Subcutaneous abdominal adipose tissue (tissue), 5 donors: Measurements from ENCODE around the gene THAP8.

Experiments
- H3K27ac ChIP-seq: one replicate; pipeline ENCODE4 v1.7.0; 2013; ENCODE audit warnings: low read depth, mild to moderate bottlenecking, inconsistent platforms, low read length, moderate library complexity
- H3K27me3 ChIP-seq, 5 donors: one replicate each; pipeline ENCODE4 v1.7.0; 2013; ENCODE audit warnings: low read length in 5 of 5, inconsistent platforms in 1 of 5; ENCODE audit not compliant: control insufficient read depth in 5 of 5, insufficient read depth in 4 of 5
- H3K36me3 ChIP-seq, 5 donors: one replicate each; pipeline ENCODE4 v1.7.0; 2013; ENCODE audit warnings: low read length in 5 of 5; ENCODE audit not compliant: control insufficient read depth in 5 of 5, insufficient read depth in 5 of 5
- H3K4me1 ChIP-seq, 5 donors: one replicate each; pipeline ENCODE4 v1.7.0; 2013; ENCODE audit warnings: low read length in 5 of 5, mild to moderate bottlenecking in 3 of 5, moderate library complexity in 1 of 5; ENCODE audit not compliant: control insufficient read depth in 5 of 5, insufficient read depth in 5 of 5
- H3K4me3 ChIP-seq, 5 donors: one replicate each; pipeline ENCODE4 v1.7.0; 2013; ENCODE audit warnings: low read length in 5 of 5, low read depth in 1 of 5
- H3K9ac ChIP-seq, 5 donors: one replicate each; pipeline ENCODE4 v1.7.0; 2013; ENCODE audit warnings: low read length in 5 of 5, mild to moderate bottlenecking in 4 of 5, moderate library complexity in 3 of 5
- H3K9me3 ChIP-seq, 5 donors: one replicate each; pipeline ENCODE4 v1.7.0; 2013; ENCODE audit warnings: low read length in 5 of 5; ENCODE audit not compliant: control insufficient read depth in 5 of 5
- donor health status: healthy.
- donor health status: healthy.
- donor health status: healthy.
- donor health status: healthy.
- donor health status: healthy.

The THAP8 gene

DNA sequence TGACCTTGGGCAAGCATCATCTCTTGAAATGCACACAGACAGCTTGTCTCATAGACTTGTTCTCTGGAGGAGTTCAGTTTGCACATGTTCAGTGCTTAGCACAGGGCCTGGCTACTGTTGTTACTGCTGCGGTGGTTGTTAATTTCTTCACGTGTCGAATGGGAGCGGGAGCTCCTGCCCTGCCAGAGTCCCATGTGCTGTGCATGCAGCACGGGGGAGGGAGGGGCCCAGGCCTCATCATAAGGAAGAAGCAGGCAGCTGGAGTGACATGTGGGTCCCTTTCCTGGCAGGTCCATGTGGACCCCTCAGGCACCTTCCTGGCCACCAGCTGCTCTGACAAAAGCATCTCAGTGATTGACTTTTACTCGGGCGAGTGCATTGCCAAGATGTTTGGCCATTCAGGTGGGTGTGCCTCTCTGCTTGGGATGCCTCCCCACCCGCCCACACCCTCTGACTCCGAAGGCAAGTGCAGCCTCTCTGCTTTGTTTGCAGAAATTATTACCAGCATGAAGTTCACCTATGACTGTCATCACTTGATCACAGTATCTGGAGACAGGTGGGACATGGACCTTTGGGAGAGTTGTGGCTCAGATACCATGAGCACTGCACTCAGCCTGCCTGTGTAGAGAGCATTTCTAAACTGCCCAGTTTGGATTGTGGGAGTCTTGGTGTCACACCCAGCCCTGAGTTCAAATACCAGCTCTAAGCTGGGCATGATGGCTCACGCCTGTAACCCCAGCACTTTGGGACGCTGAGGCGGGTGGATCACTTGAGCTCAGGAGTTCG is 37.0 kb upstream of the THAP8 start:
- Histone ChIP-seq H3K36me3 (no peaks in the 10 kb centered on the region), H3K9ac (no peak overlapping the region)

DNA sequence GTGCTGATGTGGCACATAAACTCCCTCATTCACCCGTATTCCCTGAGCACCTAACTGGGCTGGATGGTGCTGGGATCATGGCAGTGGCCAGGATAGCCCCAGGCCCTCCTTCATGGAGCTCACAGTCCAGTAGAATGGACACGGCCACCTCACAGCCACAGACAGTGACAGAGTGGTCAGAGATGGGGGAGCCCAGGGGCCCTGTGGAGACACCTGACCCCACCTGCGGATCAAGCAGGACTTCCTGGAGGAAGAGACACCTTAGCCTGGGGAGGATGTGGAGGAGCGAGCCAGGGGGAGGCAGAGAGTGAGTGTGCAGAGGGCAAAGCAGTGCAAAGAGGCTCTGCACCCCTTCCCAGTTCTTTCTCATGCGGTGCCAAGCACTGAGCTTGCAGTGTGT is 35.8 kb upstream of the THAP8 start:
- Histone ChIP-seq H3K36me3 (no peaks in the 10 kb centered on the region), H3K27ac (no peak overlapping the region), H3K4me1 (no peaks in the 10 kb centered on the region), H3K9me3 (no peaks in the 10 kb centered on the region), H3K9ac (no peak overlapping the region), H3K27me3 (no peaks in the 10 kb centered on the region), H3K4me3 (no peak overlapping the region)

More for the DNA sequence above, 37.0 kb upstream of the THAP8 start:
- no peaks in the 10 kb centered on the region for H3K9me3 ChIP-seq
- H3K27ac ChIP-seq = no peak overlapping the region
- no peaks in the 10 kb centered on the region for H3K4me1 ChIP-seq
- H3K4me3 ChIP-seq = no peak overlapping the region
- no peaks in the 10 kb centered on the region for H3K27me3 ChIP-seq

DNA sequence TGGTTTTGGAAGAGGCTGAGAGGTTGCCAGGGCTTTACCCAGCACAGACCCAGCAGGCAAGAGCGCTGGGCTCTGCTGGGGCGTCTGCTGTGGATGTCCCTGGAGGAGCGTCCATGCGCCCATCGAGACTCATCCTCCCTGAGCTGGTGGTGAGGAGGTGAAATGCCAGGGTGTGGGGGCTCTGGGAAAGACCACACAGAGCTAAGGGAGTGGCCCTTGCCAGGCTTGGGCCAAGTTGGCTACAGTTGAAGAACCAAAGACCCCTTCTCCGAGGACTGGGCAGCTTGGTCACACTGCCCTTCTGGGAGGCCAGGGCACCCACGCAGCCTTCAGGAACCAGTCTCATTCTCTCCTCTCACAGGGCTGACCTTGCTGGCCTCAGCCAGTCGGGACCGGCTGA is 32.2 kb upstream of the THAP8 start:
- Histone ChIP-seq H3K4me3 (no peak overlapping the region), H3K9ac (no peak overlapping the region)

DNA sequence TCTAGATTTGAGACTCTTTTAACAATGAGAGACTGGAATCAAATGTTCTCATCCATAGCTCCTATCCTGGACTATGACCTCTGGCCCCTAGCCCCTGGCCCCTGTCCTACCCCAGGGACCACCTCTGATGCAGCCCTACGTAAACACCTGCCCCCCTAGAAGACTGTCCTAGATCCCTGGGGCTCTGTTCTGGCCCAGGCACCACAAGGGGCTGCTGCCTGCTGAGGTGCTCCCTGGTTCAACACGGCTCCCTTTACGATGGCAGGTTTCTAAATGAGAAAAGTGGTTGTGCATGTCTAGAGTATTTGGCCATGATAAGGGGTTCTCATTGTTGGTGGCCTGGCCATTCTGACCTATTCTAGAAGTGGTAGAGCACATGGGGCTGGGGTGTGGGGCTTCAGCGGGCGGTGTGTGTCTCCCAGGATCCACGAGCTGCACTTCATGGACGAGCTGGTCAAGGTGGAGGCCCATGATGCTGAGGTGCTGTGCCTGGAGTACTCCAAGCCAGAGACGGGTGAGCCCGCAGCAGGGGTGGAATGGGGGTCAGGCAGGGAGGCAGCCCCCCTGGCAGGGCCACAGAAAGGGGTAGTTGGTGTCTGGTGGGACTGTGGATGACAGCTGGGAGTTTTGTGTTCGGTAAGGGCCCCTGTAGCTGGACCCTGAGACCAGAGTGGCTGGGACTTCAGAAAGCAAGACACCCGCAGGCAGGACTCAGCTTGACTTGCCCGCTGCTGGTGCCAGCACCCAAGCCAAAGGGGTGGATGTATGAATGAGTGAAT is 30.3 kb upstream of the THAP8 start:
- Histone ChIP-seq H3K4me1 (no peaks in the 10 kb centered on the region), H3K27ac (no peak overlapping the region), H3K9me3 (no peaks in the 10 kb centered on the region), H3K27me3 (no peaks in the 10 kb centered on the region), H3K4me3 (no peak overlapping the region), H3K9ac (no peak overlapping the region), H3K36me3 (no peaks in the 10 kb centered on the region)

More for the DNA sequence above, 32.2 kb upstream of the THAP8 start:
- Histone ChIP-seq H3K4me1 (no peaks in the 10 kb centered on the region), H3K27ac (no peak overlapping the region), H3K9me3 (no peaks in the 10 kb centered on the region), H3K36me3 (no peaks in the 10 kb centered on the region), H3K27me3 (no peaks in the 10 kb centered on the region)

DNA sequence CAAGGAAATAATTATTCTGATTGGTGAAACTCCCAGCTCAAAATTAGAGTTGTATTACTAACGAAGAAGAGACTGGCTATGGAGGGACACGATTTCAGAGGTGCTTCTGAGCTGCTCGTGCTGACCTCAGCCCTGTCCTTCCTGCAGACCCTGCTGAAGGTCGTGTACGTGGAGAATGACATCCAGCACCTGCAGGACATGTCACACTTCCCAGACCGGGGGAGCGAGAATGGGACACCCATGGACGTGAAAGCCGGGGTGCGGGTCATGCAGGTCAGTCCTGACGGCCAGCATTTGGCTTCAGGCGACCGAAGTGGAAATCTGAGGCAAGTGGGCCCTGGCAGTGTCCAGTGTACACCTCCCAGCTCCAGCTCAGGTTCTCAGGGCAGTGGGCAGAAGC is 28.8 kb upstream of the THAP8 start:
- H3K36me3 ChIP-seq = no peaks in the 10 kb centered on the region
- no peak overlapping the region for H3K27ac ChIP-seq
- no peak overlapping the region for H3K9ac ChIP-seq
- no peaks in the 10 kb centered on the region for H3K27me3 ChIP-seq
- H3K9me3 ChIP-seq = no peaks in the 10 kb centered on the region
- no peak overlapping the region for H3K4me3 ChIP-seq
- H3K4me1 ChIP-seq = no peaks in the 10 kb centered on the region

DNA sequence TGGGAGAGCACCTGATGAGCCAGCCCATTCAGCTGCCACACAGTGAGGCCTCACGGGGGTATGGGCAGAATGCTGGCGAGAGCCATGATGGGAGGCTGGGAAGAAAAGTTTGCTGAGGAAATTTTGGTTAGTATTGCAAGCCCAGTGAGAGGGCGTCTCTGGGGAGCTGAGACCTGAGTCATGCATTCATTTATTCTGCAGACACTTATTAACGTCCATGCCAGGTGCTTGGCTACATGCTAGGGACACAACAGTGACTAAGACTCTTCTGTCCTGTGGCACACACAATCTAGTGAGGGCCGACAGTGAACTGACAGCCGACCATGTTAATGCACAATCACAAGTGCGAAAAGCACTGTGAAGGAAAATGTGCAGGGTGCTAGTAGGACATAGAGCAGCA is 27.8 kb upstream of the THAP8 start:
- H3K36me3 ChIP-seq = no peaks in the 10 kb centered on the region
- H3K9ac ChIP-seq = no peak overlapping the region
- H3K4me1 ChIP-seq = no peaks in the 10 kb centered on the region
- H3K4me3 ChIP-seq = no peak overlapping the region
- H3K27me3 ChIP-seq = no peaks in the 10 kb centered on the region
- H3K9me3 ChIP-seq = no peaks in the 10 kb centered on the region
- no peak overlapping the region for H3K27ac ChIP-seq

DNA sequence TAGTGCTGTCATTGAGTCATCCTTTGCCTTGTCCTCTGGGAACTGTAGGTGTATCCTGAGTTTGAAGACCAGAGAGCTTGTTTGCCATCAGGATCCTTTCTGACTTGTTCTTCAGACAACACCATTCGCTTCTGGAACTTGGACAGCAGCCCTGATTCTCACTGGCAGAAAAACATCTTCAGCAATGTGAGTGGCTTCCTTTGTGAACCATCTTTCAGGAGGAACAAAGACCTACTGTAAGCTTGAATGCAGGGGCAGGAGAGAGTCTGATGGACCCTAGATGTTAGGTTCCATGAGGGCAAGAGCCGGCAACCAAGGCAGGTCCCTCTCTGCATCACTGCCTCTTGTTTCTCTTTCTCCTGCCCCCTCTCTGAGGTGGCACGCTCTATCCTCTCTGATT is 27.3 kb upstream of the THAP8 start:
- Histone ChIP-seq H3K9ac (no peak overlapping the region), H3K27me3 (no peaks in the 10 kb centered on the region), H3K36me3 (no peaks in the 10 kb centered on the region), H3K9me3 (no peaks in the 10 kb centered on the region), H3K4me3 (no peak overlapping the region), H3K27ac (no peak overlapping the region), H3K4me1 (no peaks in the 10 kb centered on the region)

DNA sequence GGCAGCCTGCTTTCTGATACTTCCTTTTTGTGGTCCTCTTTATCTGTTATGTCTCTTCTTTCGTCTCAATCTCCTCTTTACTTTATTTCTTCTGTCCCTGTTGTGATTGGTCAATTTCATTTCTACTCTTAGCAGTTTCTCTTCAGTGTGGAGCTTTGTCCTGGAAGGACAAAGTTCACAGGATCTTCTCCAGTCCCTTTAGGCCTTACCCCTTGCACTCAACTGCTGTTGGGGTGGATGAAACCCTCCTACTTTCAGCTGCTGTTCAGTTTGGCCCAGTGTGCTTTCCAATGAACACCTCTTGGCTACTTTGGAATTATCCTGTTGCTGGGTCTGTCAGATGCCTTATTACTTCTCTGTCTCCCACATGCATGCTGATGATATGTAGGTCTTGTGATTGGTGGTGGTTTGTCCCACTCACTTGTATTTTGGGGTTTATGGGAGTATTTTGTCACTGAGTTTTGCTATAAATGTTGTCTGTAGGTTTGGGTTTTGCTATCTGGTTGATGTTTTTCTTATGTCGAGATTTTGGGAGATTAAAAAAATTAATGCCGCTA is 25.4 kb upstream of the THAP8 start:
- Histone ChIP-seq H3K9ac (no peak overlapping the region), H3K4me1 (no peaks in the 10 kb centered on the region), H3K36me3 (no peaks in the 10 kb centered on the region), H3K9me3 (no peaks in the 10 kb centered on the region), H3K4me3 (no peak overlapping the region), H3K27ac (no peak overlapping the region), H3K27me3 (no peaks in the 10 kb centered on the region)

DNA sequence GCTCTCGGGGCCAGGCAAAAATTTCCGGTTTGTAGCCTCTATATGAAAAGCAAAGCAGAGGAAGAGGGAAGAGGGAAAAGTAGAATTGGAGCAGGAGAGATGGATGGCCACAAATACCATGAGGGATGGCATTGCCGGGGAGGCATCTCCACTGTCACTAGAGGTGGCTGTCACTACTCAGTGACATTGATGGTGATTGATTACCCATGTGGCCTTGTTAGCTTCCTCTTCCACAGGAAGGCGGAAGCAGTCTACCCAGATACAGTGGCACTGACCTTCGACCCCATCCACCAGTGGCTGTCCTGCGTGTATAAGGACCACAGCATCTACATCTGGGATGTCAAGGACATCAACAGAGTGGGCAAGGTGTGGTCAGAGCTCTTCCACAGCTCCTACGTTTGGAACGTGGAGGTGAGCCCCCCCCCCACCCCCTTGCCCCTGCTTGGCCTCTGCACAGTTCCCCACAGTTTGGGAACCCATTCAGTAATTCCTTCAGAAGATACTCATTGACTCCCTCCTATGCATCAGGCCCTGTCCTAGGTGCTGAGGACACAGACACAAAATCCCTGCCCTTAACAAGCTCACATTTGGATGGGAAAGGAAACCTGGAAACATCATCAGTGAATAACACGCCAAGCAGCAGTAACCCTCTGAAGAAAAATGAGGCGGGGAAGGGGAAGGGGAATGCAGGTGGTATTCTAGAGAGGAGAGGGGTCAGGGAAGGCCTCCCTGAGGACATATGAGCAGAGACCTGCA is 19.2 kb upstream of the THAP8 start:
- H3K36me3 ChIP-seq = no peaks in the 10 kb centered on the region
- H3K27ac ChIP-seq = no peak overlapping the region
- no peaks in the 10 kb centered on the region for H3K9me3 ChIP-seq
- H3K4me3 ChIP-seq = no peak overlapping the region
- H3K4me1 ChIP-seq = peaks cover 0 to 4% (median 0%) of the 10 kb centered on the region in 5 donors
- H3K9ac ChIP-seq = no peak overlapping the region
- no peaks in the 10 kb centered on the region for H3K27me3 ChIP-seq

DNA sequence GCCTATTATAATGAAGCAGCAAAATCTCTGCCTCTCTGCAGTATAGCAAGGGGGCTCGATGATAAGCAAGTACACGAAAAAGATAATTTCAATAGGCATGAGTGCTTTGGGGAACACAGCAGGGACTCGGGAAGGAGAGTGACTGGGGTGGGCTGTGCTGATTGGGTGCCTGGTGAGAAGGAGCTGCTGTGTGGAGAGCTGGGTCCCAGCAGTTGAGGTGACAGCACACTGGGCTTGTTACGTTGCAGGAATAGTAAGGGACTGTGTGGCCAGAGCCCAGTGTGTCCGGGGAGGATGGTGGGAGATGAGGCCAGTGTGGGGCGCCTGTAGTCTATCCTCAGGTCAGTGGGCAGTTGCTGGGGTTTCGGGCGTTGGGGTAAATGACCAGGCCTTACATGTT is 18.0 kb upstream of the THAP8 start:
- Histone ChIP-seq H3K27ac (no peak overlapping the region), H3K36me3 (no peaks in the 10 kb centered on the region), H3K9ac (no peak overlapping the region), H3K9me3 (no peaks in the 10 kb centered on the region), H3K27me3 (no peaks in the 10 kb centered on the region), H3K4me1 (peaks cover 0 to 4% (median 0%) of the 10 kb centered on the region in 5 donors), H3K4me3 (no peak overlapping the region)
